A172 (cell line): ENCODE results near the gene KSR1. TPM values are rescaled to one million over a fixed set of nuclear protein-coding genes. Genes with fewer than 3 reads are reported as not detected.

Experiments
- DNase-seq: peaks from one replicate; pipeline ENCODE4 v3.0.0-alpha.2; 2015; ENCODE audit warnings: low spot score
- total RNA-seq: library from RNA; depleted of rRNA; stranded (reverse); fragments of >200 nt; shearing (Covaris generic); gene quantifications from 2 replicates; pipeline ENCODE4 v1.2.3, GENCODE V29; 2014

The KSR1 gene
- total RNA-seq, 1 experiment from 2014 or later, result 2.9 TPM

DNA sequence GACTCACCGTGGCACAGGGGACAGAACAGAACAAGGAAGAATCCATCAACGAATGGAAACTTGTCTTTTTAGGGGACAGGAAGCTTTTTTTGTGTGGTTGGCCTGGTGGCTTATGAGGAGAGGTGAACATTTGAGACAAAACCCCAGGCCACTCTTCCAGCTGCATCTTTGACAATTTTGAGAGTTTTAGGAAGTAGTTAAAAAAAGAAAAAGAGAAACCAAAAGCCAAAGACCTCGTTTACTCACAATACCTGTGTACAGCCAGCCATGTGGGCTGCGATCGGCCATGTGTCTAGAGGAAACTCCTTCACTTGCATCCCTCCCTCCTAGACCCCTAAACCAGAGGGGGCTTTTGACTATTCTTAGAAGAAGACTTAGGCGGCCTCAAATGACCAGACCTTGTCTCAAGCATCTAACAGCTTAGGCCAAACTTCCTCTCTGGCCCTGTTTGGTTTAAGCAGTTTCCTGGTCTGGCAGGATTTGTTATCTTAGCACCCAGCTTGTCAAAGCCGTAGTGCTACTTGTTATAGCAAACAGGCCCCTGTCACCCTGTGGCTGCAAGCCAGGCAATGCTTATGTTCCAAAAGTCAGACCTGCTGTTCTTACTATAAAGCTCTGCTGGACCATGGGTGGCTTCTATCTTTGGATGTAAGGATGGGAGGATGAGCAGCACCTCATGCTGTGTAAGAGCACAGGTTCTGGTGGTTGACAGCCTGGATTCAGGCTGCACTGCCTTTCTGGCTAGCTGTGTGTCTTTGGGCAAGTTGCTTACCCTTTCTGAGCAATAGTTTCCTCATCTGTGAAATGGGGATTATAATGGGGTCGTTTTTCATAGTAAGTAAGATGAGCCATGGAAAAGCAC lies 17.7 kb downstream of the KSR1 start:
- no peak for DNase-seq

- no peak for DNase-seq
These were observed 18.9 kb downstream of the KSR1 start for GRCh38 chr17:27475070-27475673.

DNA sequence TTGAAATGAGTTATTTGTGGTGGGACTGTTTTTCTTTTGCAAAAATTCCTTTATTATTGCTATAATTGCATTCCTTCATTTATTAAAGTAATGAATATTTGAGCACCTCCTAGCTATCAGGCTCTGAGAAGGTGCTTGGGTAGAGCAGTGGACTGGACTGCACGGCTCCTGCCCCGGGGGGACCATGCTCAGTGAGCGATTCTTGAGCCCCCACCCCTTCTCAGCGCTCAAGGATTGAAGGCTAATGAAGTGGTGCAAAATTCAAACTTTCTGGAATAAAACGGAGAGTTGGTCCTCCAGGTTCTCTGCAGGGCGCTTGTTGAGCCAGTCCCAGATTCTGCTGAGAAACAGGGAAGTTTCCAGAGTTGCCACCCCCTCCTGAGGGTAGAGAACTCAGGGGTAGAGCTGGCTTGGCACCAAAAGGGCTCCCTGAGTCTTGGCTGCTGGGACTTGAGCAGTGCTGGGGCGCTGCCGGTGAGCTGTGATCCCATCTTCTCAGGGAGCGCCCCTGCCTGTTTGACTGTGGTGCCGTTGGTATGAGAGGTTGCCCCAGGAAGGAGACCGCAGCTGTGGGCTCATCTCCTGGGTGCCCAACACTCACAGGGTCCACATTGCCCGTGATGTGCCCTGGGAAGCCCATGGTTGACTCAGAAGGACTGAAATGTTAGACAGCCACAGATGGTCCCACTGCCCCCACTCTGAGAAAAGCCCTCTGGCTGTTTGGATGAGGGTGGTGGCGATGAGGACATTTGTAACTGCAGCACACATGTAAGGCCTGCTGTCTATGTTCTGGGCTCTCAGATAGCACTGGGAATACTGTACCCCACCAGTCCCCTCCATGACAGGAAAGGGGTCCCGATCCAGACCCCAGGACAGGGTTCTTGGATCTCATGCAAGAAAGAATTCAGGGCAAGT lies 20.0 kb downstream of the KSR1 start:
- no peak for DNase-seq

DNA sequence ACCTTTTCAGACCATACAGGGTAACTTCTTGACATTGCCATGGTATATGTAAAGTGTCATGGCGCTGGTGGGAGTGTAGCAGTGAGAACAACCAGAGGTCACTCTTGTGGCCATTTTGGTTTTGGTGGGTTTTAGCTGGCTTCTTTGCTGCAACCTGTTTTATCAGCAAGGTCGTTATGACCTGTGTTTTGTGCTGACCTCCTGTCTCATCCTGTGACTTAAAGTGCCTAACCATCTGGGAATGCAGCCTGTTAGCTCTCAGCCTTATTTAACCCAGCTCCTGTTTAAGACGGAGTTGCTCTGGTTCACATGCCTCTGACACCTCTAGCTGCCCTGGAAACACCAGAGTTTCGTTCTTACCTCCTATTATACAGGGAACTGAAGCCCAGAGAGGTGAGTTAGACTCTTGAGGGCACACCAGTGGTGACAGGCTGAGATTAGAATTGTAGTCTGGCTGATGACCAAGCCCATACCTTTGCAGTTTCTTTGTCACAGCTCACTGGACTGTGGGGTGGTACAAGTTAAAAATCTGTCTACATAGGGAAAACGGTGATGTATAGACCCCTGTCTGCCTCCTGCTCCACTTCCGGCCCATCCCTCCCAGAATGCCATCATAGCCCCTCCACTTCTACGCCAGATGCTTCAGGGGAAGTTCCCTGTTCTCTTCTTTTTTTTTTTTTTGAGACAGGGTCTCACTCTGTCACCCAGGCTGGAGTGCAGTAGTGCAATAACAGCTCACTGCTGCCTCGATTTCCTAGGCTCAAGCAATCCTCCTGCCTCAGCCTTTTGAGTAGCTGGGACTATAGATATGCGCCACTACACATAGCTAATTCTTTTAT lies 21.0 kb downstream of the KSR1 start:
- DNase-seq, result no peak

- DNase-seq, result no peak
These were observed 21.9 kb downstream of the KSR1 start for GRCh38 chr17:27477971-27478684.

DNA sequence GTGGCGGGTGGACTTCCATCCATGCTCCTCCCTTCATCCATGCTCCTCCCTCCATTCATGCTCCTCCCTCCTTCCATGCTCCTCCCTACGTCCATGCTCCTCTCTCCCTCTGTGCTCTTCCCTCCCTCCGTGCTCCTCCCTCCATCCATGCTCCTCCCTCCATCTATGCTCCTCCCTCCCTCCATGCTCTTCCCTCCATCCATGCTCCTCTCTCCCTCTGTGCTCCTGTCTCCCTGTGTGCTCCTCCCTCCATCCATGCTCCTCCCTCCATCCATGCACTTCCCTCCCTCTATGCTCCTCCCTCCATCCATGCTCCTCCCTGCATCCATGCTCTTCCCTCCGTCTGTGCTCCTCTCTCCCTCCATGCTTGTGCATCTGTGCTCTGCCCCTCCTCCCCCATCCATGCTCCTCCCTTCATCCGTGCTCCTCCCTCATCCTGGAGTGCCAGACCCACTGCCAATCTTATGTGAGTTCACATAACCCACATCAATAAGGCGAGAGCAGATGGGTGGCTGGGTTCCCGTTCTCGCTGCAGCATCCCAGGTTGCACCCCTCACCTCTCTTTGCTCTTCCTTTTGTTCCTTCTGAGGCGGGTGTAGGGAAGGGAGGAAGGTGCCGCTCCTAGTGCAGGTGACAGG lies 22.8 kb downstream of the KSR1 start:
- no peak for DNase-seq

DNA sequence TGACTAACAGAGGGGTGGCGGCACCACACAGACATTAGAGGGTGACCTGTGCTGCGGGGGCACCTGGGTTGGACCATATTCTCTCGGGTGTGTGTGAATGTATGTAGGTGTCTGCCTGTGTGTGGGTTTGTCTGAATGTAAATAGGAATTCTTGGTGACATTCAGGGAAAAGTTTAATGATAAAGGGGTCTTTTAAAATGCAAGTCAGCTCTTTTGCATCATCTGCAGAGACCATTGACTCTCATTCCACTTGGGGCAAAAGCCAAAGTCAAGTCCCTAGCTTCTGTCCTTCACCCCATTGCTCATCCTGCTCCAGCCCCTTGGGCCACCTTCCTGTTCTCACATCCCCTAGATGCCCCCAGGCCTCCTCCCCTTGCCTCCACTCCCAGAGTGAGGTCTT lies 23.6 kb downstream of the KSR1 start:
- DNase-seq, result no peak

GRCh38 chr17:27480699-27481098 lies 24.5 kb downstream of the KSR1 start:
- DNase-seq, result no peak

DNA sequence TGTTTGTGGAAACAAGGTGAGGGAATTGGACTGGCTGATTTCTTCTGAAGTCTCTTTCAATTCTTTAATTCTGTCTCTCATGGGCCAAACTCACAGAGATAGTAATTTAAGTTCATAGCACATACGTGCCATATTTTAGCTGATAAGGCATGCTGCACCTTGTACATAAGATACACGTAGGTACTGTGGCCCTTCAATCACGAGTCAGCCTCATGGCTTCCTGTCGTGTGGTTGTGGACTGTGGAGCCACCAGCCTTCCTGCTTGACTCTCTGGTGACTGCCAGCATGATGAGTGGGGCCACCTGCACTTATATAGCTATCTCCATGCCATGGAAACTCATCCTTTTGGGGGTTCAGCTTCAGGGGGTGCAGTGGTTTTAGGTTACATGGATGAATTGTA lies 25.1 kb downstream of the KSR1 start:
- no peak for DNase-seq

DNA sequence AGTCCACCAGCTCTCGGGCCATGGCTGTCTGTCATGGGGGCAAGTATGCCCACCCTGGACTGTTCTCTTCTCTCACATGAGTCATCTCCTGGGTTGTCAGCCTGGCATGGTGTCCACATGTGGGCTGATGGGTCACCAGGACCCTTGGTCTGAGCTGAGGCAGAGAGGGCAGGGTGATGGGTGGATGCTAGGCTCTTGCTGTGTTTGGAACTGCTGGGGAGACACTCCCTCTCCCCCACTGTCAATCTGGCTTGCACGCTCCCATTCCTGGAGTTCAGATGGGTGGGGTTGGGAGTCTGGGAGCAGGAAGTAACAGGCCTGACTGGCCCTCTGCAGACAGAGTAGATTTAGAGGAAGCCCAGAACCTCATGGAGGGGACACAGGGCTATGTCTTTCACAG lies 28.9 kb downstream of the KSR1 start:
- DNase-seq, result no peak

GRCh38 chr17:27485716-27486495 lies 29.7 kb downstream of the KSR1 start:
- DNase-seq, result no peak

DNA sequence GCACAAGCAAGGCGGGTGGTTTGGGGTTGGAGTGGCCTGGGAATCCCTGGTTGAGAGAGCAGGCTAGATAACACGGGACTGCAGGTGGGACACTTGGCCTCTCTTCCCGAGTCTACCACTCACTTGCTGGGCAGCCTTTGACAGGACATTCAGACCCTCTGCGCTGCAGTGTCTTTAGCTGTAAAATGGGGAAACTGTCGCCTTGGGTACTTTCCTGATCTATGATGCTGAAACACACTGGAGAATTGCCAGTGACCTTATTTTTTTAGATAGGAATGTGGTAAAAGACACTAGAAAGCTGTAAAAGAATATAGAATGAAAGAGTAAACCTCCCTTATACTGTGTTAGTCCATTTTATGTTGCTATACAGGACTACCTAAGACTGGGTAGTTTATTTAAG lies 30.5 kb downstream of the KSR1 start:
- no peak for DNase-seq

GRCh38 chr17:27488231-27488630 lies 32.0 kb downstream of the KSR1 start:
- no peak for DNase-seq

GRCh38 chr17:27489045-27489715 lies 32.9 kb downstream of the KSR1 start:
- DNase-seq, result peak; percentile 69

- DNase-seq, result no peak
These were observed 34.1 kb downstream of the KSR1 start for GRCh38 chr17:27490391-27490790.

DNA sequence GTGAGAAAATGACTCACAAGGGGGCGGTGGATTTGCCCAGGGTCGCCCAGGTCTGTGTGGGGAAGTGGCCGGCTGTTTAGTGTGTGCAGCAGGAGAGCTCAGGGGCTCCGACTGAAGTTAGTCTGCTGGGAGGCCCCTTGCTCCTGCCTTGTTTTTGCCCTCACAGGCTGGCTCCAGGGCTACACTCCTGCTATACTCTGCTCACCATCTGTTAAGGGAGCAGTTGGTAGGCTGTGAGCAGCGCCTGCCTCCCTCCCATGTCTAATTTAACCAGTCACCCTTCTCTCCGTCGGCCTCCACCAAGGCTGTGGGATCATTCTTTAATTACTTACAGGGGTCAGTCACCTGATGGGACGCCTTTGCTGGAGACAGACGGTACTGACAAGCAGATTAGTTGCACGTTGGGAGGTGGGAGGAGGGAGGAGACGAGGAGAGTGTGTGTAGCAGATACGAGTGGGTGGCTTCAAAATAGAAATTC lies 35.5 kb downstream of the KSR1 start:
- no peak for DNase-seq

GRCh38 chr17:27492470-27492869 lies 36.2 kb downstream of the KSR1 start:
- no peak for DNase-seq

- DNase-seq, result no peak
These were observed 36.8 kb downstream of the KSR1 start for GRCh38 chr17:27493088-27493487.
